Activated gamma-delta T cell treated with Interleukin-2 at 50 U/mL for 16 hours (primary cell): Measurements from ENCODE around the gene TIPARP.
"Not testable (repeated sequence)": the region's sequence is repeated elsewhere in the genome, so short reads cannot be mapped to it uniquely, and the experiment has no call there.

Source experiments
- DNase-seq: peaks from one replicate; pipeline ENCODE4 v3.0.0-alpha.2; 2020

TIPARP gene

GRCh38 chr3:156676768-156677479 is 2.5 kb downstream of the TIPARP start:
- DNase-seq: no peak

- no peak for DNase-seq
Measured at GRCh38 chr3:156677536-156677935, 3.1 kb downstream of the TIPARP start.

- DNase-seq: no peak
Measured at GRCh38 chr3:156678197-156678596, 3.8 kb downstream of the TIPARP start.

- DNase-seq: no peak
Measured at GRCh38 chr3:156680243-156680914, 6.0 kb downstream of the TIPARP start.

GRCh38 chr3:156681002-156681401 is 6.6 kb downstream of the TIPARP start:
- no peak for DNase-seq

- DNase-seq: no peak
Measured at GRCh38 chr3:156682501-156682900, 8.1 kb downstream of the TIPARP start.

GRCh38 chr3:156682963-156683362 is 8.6 kb downstream of the TIPARP start:
- DNase-seq: no peak

GRCh38 chr3:156685198-156685597 is 10.8 kb downstream of the TIPARP start:
- no peak for DNase-seq

GRCh38 chr3:156685752-156686151 is 11.4 kb downstream of the TIPARP start:
- DNase-seq: no peak

GRCh38 chr3:156687023-156687422 is 12.6 kb downstream of the TIPARP start:
- DNase-seq: no peak

GRCh38 chr3:156688632-156689452 is 14.5 kb downstream of the TIPARP start:
- no peak for DNase-seq

GRCh38 chr3:156689608-156690007 is 15.2 kb downstream of the TIPARP start:
- no peak for DNase-seq

GRCh38 chr3:156691920-156692319 is 17.5 kb downstream of the TIPARP start:
- DNase-seq: no peak

GRCh38 chr3:156693166-156693565 is 18.8 kb downstream of the TIPARP start:
- DNase-seq: no peak

GRCh38 chr3:156694536-156694935 is 20.1 kb downstream of the TIPARP start:
- no peak for DNase-seq

GRCh38 chr3:156702367-156702766 is 28.0 kb downstream of the TIPARP start:
- no peak for DNase-seq

- no peak for DNase-seq
Measured at GRCh38 chr3:156704370-156705036, 30.1 kb downstream of the TIPARP start.

- no peak for DNase-seq
Measured at GRCh38 chr3:156705761-156706616, 31.6 kb downstream of the TIPARP start.

GRCh38 chr3:156707588-156707987 is 33.2 kb downstream of the TIPARP start:
- DNase-seq: no peak

GRCh38 chr3:156710429-156710828 is 36.0 kb downstream of the TIPARP start:
- no peak for DNase-seq

- DNase-seq: no peak
Measured at GRCh38 chr3:156711113-156711512, 36.7 kb downstream of the TIPARP start.

GRCh38 chr3:156711944-156712343 is 37.6 kb downstream of the TIPARP start:
- not testable (repeated sequence) for DNase-seq
